Adrenal gland (tissue), 12 donors: ENCODE data around the gene GHR. TPM values are rescaled to one million over a fixed set of nuclear protein-coding genes. Genes with fewer than 3 reads are reported as not detected.

ENCODE experiments used
- DNase-seq, 7 donors: peaks; one replicate each; pipeline ENCODE4 v3.0.0-alpha.2; 2019 to 2020
- H3K27ac ChIP-seq, 5 donors: fragments of 200-600 bp; sonication (generic) in 4 of 5; 1 replicate in 3 of 5; 2 replicates in 2 of 5; pipeline versions ENCODE4 v1.5.1 to v1.8.0; 2016 to 2020; ENCODE audit warnings: mild to moderate bottlenecking in 1 of 5
- H3K27me3 ChIP-seq: fragments of 200-600 bp; 2 replicates; pipeline ENCODE4 v1.8.0; 2021
- H3K36me3 ChIP-seq, 2 donors: fragments of 200-600 bp; replicated peaks in 1 of 2; 1 replicate in 1 of 2; 2 replicates in 1 of 2; pipeline versions ENCODE4 v1.5.1 to v1.8.0; 2018 to 2022
- H3K4me1 ChIP-seq, 2 donors: fragments of 200-600 bp; replicated peaks in 1 of 2; 1 replicate in 1 of 2; 2 replicates in 1 of 2; pipeline versions ENCODE4 v1.5.1 to v1.8.0; 2018 to 2021
- H3K4me3 ChIP-seq, 4 donors: fragments of 200-600 bp; sonication (generic) in 3 of 4; one replicate each; pipeline ENCODE4 v1.5.1; 2016 to 2018
- H3K9me3 ChIP-seq, 3 donors: fragments of 200-600 bp; sonication (generic) in 1 of 3; replicated peaks in 1 of 3; 1 replicate in 2 of 3; 2 replicates in 1 of 3; pipeline versions ENCODE4 v1.5.1 to v1.8.0; 2016 to 2021
- CTCF ChIP-seq, 6 experiments: fragments of 450-650 bp in 4 of 6; fragments of 200-600 bp in 2 of 6; sonication (generic) in 1 of 6; IDR thresholded peaks; 1 replicate in 5 of 6; 2 replicates in 1 of 6; pipeline versions ENCODE4 v1.5.1 to v1.8.0; 2016 to 2021; ENCODE audit warnings: antibody characterized with exemption in 6 of 6, mild to moderate bottlenecking in 2 of 6, moderate library complexity in 1 of 6
- POLR2A ChIP-seq, 2 donors: fragments of 450-650 bp; IDR thresholded peaks; one replicate each; pipeline ENCODE4 v1.6.1; 2017; ENCODE audit warnings: antibody characterized with exemption in 2 of 2, mild to moderate bottlenecking in 2 of 2, moderate library complexity in 1 of 2
- WGBS, 4 donors: extraction: QIAGEN DNeasy Blood & Tissue Kit in 2 of 4; methylation state at CpG; one replicate each; pipeline versions ENCODE4 v1.1.5 to v1.1.7; 2013 to 2017; 5-methylcytosine and 5-hydroxymethylcytosine counted together
- intact Hi-C, 2 donors: fragments of 100-400 bp; cut with DNase I; formaldehyde crosslinking; loops; one replicate each; pipeline versions ENCODE4 v1.14.1 to v1.15.0; 2022 to 2023
- polyA plus RNA-seq, 3 donors: library from polyadenylated mRNA; stranded (reverse); fragments of 200-250 nt in 2 of 3; fragments of 350-450 nt in 1 of 3; fragmentation: Illumina TruSeq in 1 of 3; extraction: RNeasy Lipid Tissue Mini Kit (QIAGEN cat#74804) in 1 of 3; gene quantifications; one replicate each; pipeline ENCODE4 v1.2.3, GENCODE V29; 2013 to 2014
- total RNA-seq, 9 donors: library from RNA; depleted of rRNA in 4 of 9; stranded (reverse); fragments of >200 nt in 4 of 9; fragments of 120-200 nt in 1 of 9; fragmentation: NEBNext Ultra II Directional in 1 of 9; extraction: Animal tissue kit (Norgen Biotek cat#: 25700) in 1 of 9; gene quantifications; one replicate each; pipeline versions ENCODE4 v1.1.0 to v1.2.4, GENCODE V29; 2013 to 2023
- donor health status: healthy with polysubstance abuse.
- donor health status: Bipolar disorder and iron deficiency.
- donor health status: DM: yes; HTN: yes; CAD: no.
- donor health status: DM: no; HTN: no; CAD: no.
- donor health status: DM: no; HTN: no; CAD: no.
- donor health status: DM: yes; HTN: yes; CAD: no.

Gene GHR
- total and polyA plus RNA-seq, 12 donors = 2.9 to 17.1 (median 10.5) TPM

- no peak for DNase-seq
- H3K4me1 ChIP-seq = no peaks in the 10 kb centered on the region
- intact Hi-C loops = no loop called here
- H3K27ac ChIP-seq = no peak overlapping the region
- no peak overlapping the region for H3K4me3 ChIP-seq
- TF ChIP-seq CTCF (IDR thresholded peaks at IDR 0.05) (no peak), POLR2A (IDR thresholded peaks at IDR 0.05) (no peak)
- no peaks in the 10 kb centered on the region for H3K9me3 ChIP-seq
- H3K36me3 ChIP-seq = no peaks in the 10 kb centered on the region
- WGBS, 4 donors = 88 to 98% (median 96%) methylated on average over 2 of the region's 2 CpGs
- no peaks in the 10 kb centered on the region for H3K27me3 ChIP-seq
These were observed 245.0 kb downstream of the GHR start for GRCh38 chr5:42668254-42668653.

GRCh38 chr5:42672925-42673324 lies 249.7 kb downstream of the GHR start:
- intact Hi-C loops = no loop called here
- 96 to 97% (median 96%) methylated on average over 4 of the region's 4 CpGs for WGBS, 4 donors

GRCh38 chr5:42675602-42676001 lies 252.4 kb downstream of the GHR start:
- H3K4me3 ChIP-seq = no peak overlapping the region
- H3K27ac ChIP-seq = no peak overlapping the region
- H3K4me1 ChIP-seq = no peaks in the 10 kb centered on the region
- H3K36me3 ChIP-seq = no peaks in the 10 kb centered on the region
- H3K27me3 ChIP-seq = no peaks in the 10 kb centered on the region
- intact Hi-C loops = no loop called here
- H3K9me3 ChIP-seq = no peaks in the 10 kb centered on the region
- no peak for DNase-seq
- TF ChIP-seq POLR2A (IDR thresholded peaks at IDR 0.05) = no peak
- no peak for TF ChIP-seq CTCF (IDR thresholded peaks at IDR 0.05)

More at GRCh38 chr5:42672925-42673324, 249.7 kb downstream of the GHR start:
- no peak for DNase-seq
- Histone ChIP-seq H3K27me3 (no peaks in the 10 kb centered on the region), H3K27ac (no peak overlapping the region), H3K36me3 (no peaks in the 10 kb centered on the region), H3K4me1 (no peaks in the 10 kb centered on the region), H3K9me3 (no peaks in the 10 kb centered on the region), H3K4me3 (no peak overlapping the region)
- TF ChIP-seq POLR2A (IDR thresholded peaks at IDR 0.05) (no peak), CTCF (IDR thresholded peaks at IDR 0.05) (no peak)

GRCh38 chr5:42676362-42676761 lies 253.1 kb downstream of the GHR start:
- Histone ChIP-seq H3K27ac (no peak overlapping the region), H3K36me3 (no peaks in the 10 kb centered on the region), H3K4me1 (no peaks in the 10 kb centered on the region), H3K9me3 (no peaks in the 10 kb centered on the region), H3K27me3 (no peaks in the 10 kb centered on the region), H3K4me3 (no peak overlapping the region)
- intact Hi-C loops = no loop called here
- WGBS, 4 donors = 90 to 95% (median 94%) methylated on average over 1 of the region's 1 CpG
- no peak for DNase-seq
- TF ChIP-seq CTCF (IDR thresholded peaks at IDR 0.05) (no peak), POLR2A (IDR thresholded peaks at IDR 0.05) (no peak)
